Kidney tubule cell (primary cell): ENCODE data around the gene RUNX2.

Experiments used
- DNase-seq: peaks from one replicate; pipeline ENCODE4 v3.0.0-alpha.2; 2018; ENCODE audit warnings: low spot score

RUNX2 gene

GRCh38 chr6:45411959-45412358 is 83.8 kb downstream of the RUNX2 start:
- DNase-seq = no peak

- no peak for DNase-seq
These were observed 87.2 kb downstream of the RUNX2 start for GRCh38 chr6:45415315-45415714.

GRCh38 chr6:45415788-45416518 is 87.8 kb downstream of the RUNX2 start:
- DNase-seq = no peak

GRCh38 chr6:45416700-45417099 is 88.6 kb downstream of the RUNX2 start:
- DNase-seq = no peak

- DNase-seq = no peak
These were observed 89.3 kb downstream of the RUNX2 start for GRCh38 chr6:45417436-45417835.

- peak; percentile 83 for DNase-seq
These were observed 91.5 kb downstream of the RUNX2 start for GRCh38 chr6:45419571-45420082.

GRCh38 chr6:45420083-45420908 is 92.2 kb downstream of the RUNX2 start:
- peak; percentile 57 for DNase-seq

GRCh38 chr6:45420909-45421708 is 93.0 kb downstream of the RUNX2 start:
- no peak for DNase-seq

GRCh38 chr6:45421709-45422502 is 93.8 kb downstream of the RUNX2 start:
- DNase-seq = peak; percentile 77

- peak; percentile 66 for DNase-seq
These were observed 94.5 kb downstream of the RUNX2 start for GRCh38 chr6:45422503-45423110.

GRCh38 chr6:45423111-45423823 is 95.1 kb downstream of the RUNX2 start:
- DNase-seq = peak; percentile 30

GRCh38 chr6:45423824-45424450 is 95.8 kb downstream of the RUNX2 start:
- DNase-seq = peak; percentile 35

GRCh38 chr6:45424451-45424861 is 96.3 kb downstream of the RUNX2 start:
- no peak for DNase-seq

GRCh38 chr6:45426251-45426650 is 98.1 kb downstream of the RUNX2 start:
- no peak for DNase-seq

GRCh38 chr6:45427726-45428125 is 99.6 kb downstream of the RUNX2 start:
- DNase-seq = no peak

GRCh38 chr6:45428727-45429126 is 100.6 kb downstream of the RUNX2 start:
- DNase-seq = no peak

- no peak for DNase-seq
These were observed 102.6 kb downstream of the RUNX2 start for GRCh38 chr6:45430590-45431202.

GRCh38 chr6:45431317-45432065 is 103.4 kb downstream of the RUNX2 start:
- no peak for DNase-seq

GRCh38 chr6:45432977-45433376 is 104.8 kb downstream of the RUNX2 start:
- peak; percentile 44 for DNase-seq
